Muscle layer of duodenum (tissue), 2 donors: Measurements from ENCODE around the gene HLA-DMA.
"Not testable (repeated sequence)": the region's sequence is repeated elsewhere in the genome, so short reads cannot be mapped to it uniquely, and the experiment has no call there.

ENCODE experiments used
- H3K27ac ChIP-seq: one replicate; pipeline ENCODE4 v1.7.0; 2013; ENCODE audit warnings: mild to moderate bottlenecking, low read length
- H3K27me3 ChIP-seq: one replicate; pipeline ENCODE4 v1.7.0; 2013; ENCODE audit warnings: low read depth, mild to moderate bottlenecking, control low read depth, low read length
- H3K36me3 ChIP-seq, 2 donors: one replicate each; pipeline ENCODE4 v1.7.0; 2013; ENCODE audit warnings: low read length in 2 of 2, control low read depth in 1 of 2, mild to moderate bottlenecking in 1 of 2; ENCODE audit not compliant: insufficient read depth in 2 of 2, control insufficient read depth in 1 of 2
- H3K4me1 ChIP-seq, 2 donors: one replicate each; pipeline ENCODE4 v1.7.0; 2013; ENCODE audit warnings: low read length in 2 of 2, mild to moderate bottlenecking in 2 of 2, control low read depth in 1 of 2, moderate library complexity in 1 of 2; ENCODE audit not compliant: insufficient read depth in 2 of 2, control insufficient read depth in 1 of 2
- H3K4me3 ChIP-seq, 2 donors: one replicate each; pipeline ENCODE4 v1.7.0; 2013; ENCODE audit warnings: low read length in 2 of 2, low read depth in 1 of 2, mild to moderate bottlenecking in 1 of 2
- H3K9me3 ChIP-seq, 2 donors: one replicate each; pipeline ENCODE4 v1.7.0; 2013; ENCODE audit warnings: low read length in 2 of 2, control low read depth in 1 of 2, mild to moderate bottlenecking in 1 of 2; ENCODE audit not compliant: control insufficient read depth in 1 of 2
- donor health status: healthy.

The HLA-DMA gene

GRCh38 chr6:32949113-32949512 lies 3.8 kb downstream of the HLA-DMA start:
- no peaks in the 10 kb centered on the region for H3K27me3 ChIP-seq
- H3K27ac ChIP-seq: no peak overlapping the region
- H3K4me3 ChIP-seq: no peak overlapping the region
- no peaks in the 10 kb centered on the region for H3K9me3 ChIP-seq
- no peaks in the 10 kb centered on the region for H3K36me3 ChIP-seq
- H3K4me1 ChIP-seq: no peaks in the 10 kb centered on the region

- Histone ChIP-seq H3K4me1 (no peaks in the 10 kb centered on the region), H3K27me3 (no peaks in the 10 kb centered on the region), H3K9me3 (no peaks in the 10 kb centered on the region), H3K36me3 (no peaks in the 10 kb centered on the region), H3K27ac (no peak overlapping the region), H3K4me3 (no peak overlapping the region)
These were observed 5.1 kb downstream of the HLA-DMA start for GRCh38 chr6:32947552-32948465.

GRCh38 chr6:32946893-32947292 lies 6.0 kb downstream of the HLA-DMA start:
- H3K4me1 ChIP-seq: no peaks in the 10 kb centered on the region
- H3K36me3 ChIP-seq: no peaks in the 10 kb centered on the region
- H3K4me3 ChIP-seq: no peak overlapping the region
- H3K27ac ChIP-seq: no peak overlapping the region
- no peaks in the 10 kb centered on the region for H3K9me3 ChIP-seq
- no peaks in the 10 kb centered on the region for H3K27me3 ChIP-seq

- no peaks in the 10 kb centered on the region for H3K36me3 ChIP-seq
- H3K4me1 ChIP-seq: no peaks in the 10 kb centered on the region
- no peak overlapping the region for H3K27ac ChIP-seq
These were observed 6.9 kb downstream of the HLA-DMA start for GRCh38 chr6:32945953-32946352.

GRCh38 chr6:32945108-32945760 lies 7.7 kb downstream of the HLA-DMA start:
- H3K36me3 ChIP-seq: no peaks in the 10 kb centered on the region
- no peak overlapping the region for H3K4me3 ChIP-seq
- peaks cover 5 to 6% of the 10 kb centered on the region in 2 donors for H3K4me1 ChIP-seq
- H3K27ac ChIP-seq: peak overlapping the region; percentile 56
- no peaks in the 10 kb centered on the region for H3K27me3 ChIP-seq
- no peaks in the 10 kb centered on the region for H3K9me3 ChIP-seq

More at GRCh38 chr6:32945953-32946352, 6.9 kb downstream of the HLA-DMA start:
- Histone ChIP-seq H3K9me3 (no peaks in the 10 kb centered on the region), H3K27me3 (no peaks in the 10 kb centered on the region), H3K4me3 (no peak overlapping the region)

- no peak overlapping the region for H3K4me3 ChIP-seq
- no peaks in the 10 kb centered on the region for H3K27me3 ChIP-seq
- H3K9me3 ChIP-seq: no peaks in the 10 kb centered on the region
- peaks cover 8% of the 10 kb centered on the region in 2 donors for H3K4me1 ChIP-seq
- peak overlapping the region; percentile 56 for H3K27ac ChIP-seq
- H3K36me3 ChIP-seq: no peaks in the 10 kb centered on the region
These were observed 8.8 kb downstream of the HLA-DMA start for GRCh38 chr6:32943864-32944649.

GRCh38 chr6:32942555-32943123 lies 10.3 kb downstream of the HLA-DMA start:
- not testable (repeated sequence) for H3K27ac ChIP-seq, H3K9me3 ChIP-seq, H3K36me3 ChIP-seq, H3K4me3 ChIP-seq, H3K4me1 ChIP-seq, H3K27me3 ChIP-seq

- Histone ChIP-seq H3K27me3 (no peaks in the 10 kb centered on the region), H3K27ac (peak overlapping the region; percentile 90), H3K9me3 (no peaks in the 10 kb centered on the region), H3K36me3 (peaks cover 0 to 4% of the 10 kb centered on the region in 2 donors), H3K4me1 (peaks cover 8% of the 10 kb centered on the region in 2 donors), H3K4me3 (peak overlapping the region; percentile 59 to 73)
These were observed 11.6 kb downstream of the HLA-DMA start for GRCh38 chr6:32941214-32941768.

- Histone ChIP-seq H3K4me1 (peaks cover 8% of the 10 kb centered on the region in 2 donors), H3K9me3 (no peaks in the 10 kb centered on the region), H3K27me3 (no peaks in the 10 kb centered on the region), H3K4me3 (peak within 1 kb of the TSS; percentile 59 to 73), H3K27ac (peak within 1 kb of the TSS; percentile 90), H3K36me3 (peaks cover 0 to 4% of the 10 kb centered on the region in 2 donors)
These were observed 12.2 kb downstream of the HLA-DMA start, which contains the start of gene HLA-DMB for GRCh38 chr6:32940656-32941213. Gene HLA-DMB, minus strand, starts transcription at chr6:32941028. Its CDS starts 221 bp downstream, at chr6:32940807.

GRCh38 chr6:32938494-32938893 lies 14.4 kb downstream of the HLA-DMA start:
- Histone ChIP-seq H3K4me1 (peaks cover 8% of the 10 kb centered on the region in 2 donors), H3K4me3 (no peak overlapping the region), H3K27me3 (no peaks in the 10 kb centered on the region), H3K9me3 (no peaks in the 10 kb centered on the region), H3K27ac (no peak overlapping the region), H3K36me3 (peaks cover 0 to 4% of the 10 kb centered on the region in 2 donors)
